Mesenteric fat pad (tissue), 1 donor: ENCODE measurements around the gene OR9Q1. TPM values are rescaled to one million over a fixed set of nuclear protein-coding genes. Genes with fewer than 3 reads are reported as not detected.

Experiments used
- DNase-seq: peaks from one replicate; pipeline ENCODE4 v3.0.0-alpha.2; 2020; ENCODE audit warnings: low spot score
- total RNA-seq: library from RNA; stranded (reverse); fragmentation: NEBNext Ultra II Directional; extraction: Animal tissue kit (Norgen Biotek cat#: 25700); gene quantifications from one replicate; pipeline ENCODE4 v1.2.1, GENCODE V29; 2021
- donor health status: DM: yes; HTN: yes; CAD: no.

Gene OR9Q1
- total RNA-seq, 1 donor from 2014 or later, result not detected

- no peak for DNase-seq
Measured at GRCh38 chr11:58030653-58031052, 7.0 kb downstream of the OR9Q1 start, which contains the start of gene OR6Q1. Gene OR6Q1 (plus strand): TSS chr11:58030953. CDS start chr11:58030953, 0 bp downstream.

GRCh38 chr11:58034471-58034870, 10.8 kb downstream of the OR9Q1 start:
- DNase-seq, result no peak

- no peak for DNase-seq
Measured at GRCh38 chr11:58039589-58039988, 15.9 kb downstream of the OR9Q1 start.

- no peak for DNase-seq
Measured at GRCh38 chr11:58043379-58043778, 19.7 kb downstream of the OR9Q1 start.

- no peak for DNase-seq
Measured at GRCh38 chr11:58046231-58046630, 22.6 kb downstream of the OR9Q1 start.

- DNase-seq, result no peak
Measured at GRCh38 chr11:58047818-58048217, 24.1 kb downstream of the OR9Q1 start.

GRCh38 chr11:58055806-58056401, 32.2 kb downstream of the OR9Q1 start:
- no peak for DNase-seq

- no peak for DNase-seq
Measured at GRCh38 chr11:58057481-58057880, 33.8 kb downstream of the OR9Q1 start.

- no peak for DNase-seq
Measured at GRCh38 chr11:58058276-58059006, 34.8 kb downstream of the OR9Q1 start.

- no peak for DNase-seq
Measured at GRCh38 chr11:58059007-58059350, 35.3 kb downstream of the OR9Q1 start.

- no peak for DNase-seq
Measured at GRCh38 chr11:58060535-58060934, 36.9 kb downstream of the OR9Q1 start.

GRCh38 chr11:58060939-58061672, 37.4 kb downstream of the OR9Q1 start:
- no peak for DNase-seq

GRCh38 chr11:58061813-58062212, 38.1 kb downstream of the OR9Q1 start:
- DNase-seq, result no peak

GRCh38 chr11:58067685-58068084, 44.0 kb downstream of the OR9Q1 start:
- no peak for DNase-seq

GRCh38 chr11:58068655-58069054, 45.0 kb downstream of the OR9Q1 start:
- DNase-seq, result no peak

GRCh38 chr11:58070585-58070984, 46.9 kb downstream of the OR9Q1 start:
- DNase-seq, result no peak

GRCh38 chr11:58075781-58076180, 52.1 kb downstream of the OR9Q1 start:
- DNase-seq, result no peak

GRCh38 chr11:58086528-58086927, 62.8 kb downstream of the OR9Q1 start:
- DNase-seq, result no peak

- DNase-seq, result no peak
Measured at GRCh38 chr11:58097437-58097836, 73.8 kb downstream of the OR9Q1 start.

- DNase-seq, result no peak
Measured at GRCh38 chr11:58121096-58121495, 97.4 kb downstream of the OR9Q1 start.

- no peak for DNase-seq
Measured at GRCh38 chr11:58125469-58125868, 101.8 kb downstream of the OR9Q1 start, which contains the start of gene OR9I1. Gene OR9I1 (minus strand): TSS chr11:58125530. CDS start chr11:58119444, 6,086 bp downstream.

GRCh38 chr11:58127350-58127749, 103.7 kb downstream of the OR9Q1 start:
- no peak for DNase-seq
